ENCODE data around the gene IL17B. TPM values are rescaled to one million over a fixed set of nuclear protein-coding genes. Genes with fewer than 3 reads are reported as not detected.

The IL17B gene
- polyA plus RNA-seq, 1 donor (not counting 4 experiments of a cell fraction or from before 2014, with no cell fraction given): not detected

DNA sequence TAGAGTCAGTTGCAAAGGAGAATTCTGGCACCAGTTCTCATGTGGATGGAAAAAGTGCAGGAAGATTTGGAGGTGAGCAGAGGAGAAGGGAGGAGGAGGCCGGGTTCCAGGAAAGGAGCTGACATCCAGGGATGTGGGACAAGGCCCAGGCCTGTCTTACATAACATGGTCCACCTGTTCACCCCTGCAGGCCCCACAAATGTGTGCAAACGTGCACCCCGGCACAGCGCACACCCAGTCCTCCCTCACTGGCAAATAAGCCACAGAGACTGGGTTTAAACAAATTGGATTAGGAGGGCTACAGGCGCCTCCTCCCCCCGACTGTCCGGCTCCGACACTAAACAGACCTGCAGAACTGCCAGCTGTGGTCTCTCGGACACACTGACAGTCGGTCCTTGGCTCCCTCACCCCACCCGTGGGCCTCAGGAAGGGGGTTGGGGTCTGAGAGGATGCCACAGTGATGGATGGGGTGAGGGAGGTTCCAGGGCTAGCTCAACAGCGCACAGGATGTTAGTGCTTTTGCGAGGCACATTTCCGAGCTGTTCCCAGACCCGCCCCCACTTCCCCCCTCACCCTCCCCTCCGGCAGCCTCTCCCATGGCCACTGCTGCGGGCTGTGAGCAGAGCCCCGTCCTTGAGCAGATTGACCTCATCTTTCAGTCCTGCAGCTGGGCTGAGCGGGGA, 43.4 kb upstream of the IL17B start:
- Histone ChIP-seq H3K4me3 (ENCODE audit: control insufficient read depth in 2 of 3, extremely low read depth in 1 of 3, insufficient read depth in 2 of 3, low read depth in 1 of 3, low read length in 3 of 3) (no peak overlapping the region), H3K4me2 (ENCODE audit: control insufficient read depth, extremely low read depth, insufficient read depth, low read depth, low read length) (no peak overlapping the region), H3K36me3 (ENCODE audit: control insufficient read depth in 2 of 2, extremely low read depth in 1 of 2, insufficient read depth in 2 of 2, low read length in 2 of 2) (no peaks in the 10 kb centered on the region), H3K4me1 (ENCODE audit: control insufficient read depth, extremely low read depth, insufficient read depth, low read length) (no peaks in the 10 kb centered on the region), H3K9me1 (ENCODE audit: control insufficient read depth, extremely low read depth, insufficient read depth, low read length) (no peaks in the 10 kb centered on the region), H3K9me3 (ENCODE audit: control insufficient read depth, low read depth, low read length) (no peaks in the 10 kb centered on the region), H3K27ac (ENCODE audit: control insufficient read depth, insufficient read depth, low read length) (no peak overlapping the region), H3K9ac (ENCODE audit: control insufficient read depth, extremely low read depth, insufficient read depth, low read length) (no peak overlapping the region), H3K27me3 (ENCODE audit: control insufficient read depth, extremely low read depth, insufficient read depth, low read length) (no peaks in the 10 kb centered on the region), H3K79me2 (ENCODE audit: control insufficient read depth, insufficient read depth, low read length) (no peaks in the 10 kb centered on the region), H2AFZ (ENCODE audit: control insufficient read depth, low read length) (no peak overlapping the region), H4K20me1 (ENCODE audit: control insufficient read depth, extremely low read depth, insufficient read depth, low read length) (no peaks in the 10 kb centered on the region)
- dilution Hi-C loops (cut with MboI; ENCODE audit: extremely low pct_ligation_motif_present, low sequenced_read_pairs): no loop called here
- TF ChIP-seq, protein P1, sequence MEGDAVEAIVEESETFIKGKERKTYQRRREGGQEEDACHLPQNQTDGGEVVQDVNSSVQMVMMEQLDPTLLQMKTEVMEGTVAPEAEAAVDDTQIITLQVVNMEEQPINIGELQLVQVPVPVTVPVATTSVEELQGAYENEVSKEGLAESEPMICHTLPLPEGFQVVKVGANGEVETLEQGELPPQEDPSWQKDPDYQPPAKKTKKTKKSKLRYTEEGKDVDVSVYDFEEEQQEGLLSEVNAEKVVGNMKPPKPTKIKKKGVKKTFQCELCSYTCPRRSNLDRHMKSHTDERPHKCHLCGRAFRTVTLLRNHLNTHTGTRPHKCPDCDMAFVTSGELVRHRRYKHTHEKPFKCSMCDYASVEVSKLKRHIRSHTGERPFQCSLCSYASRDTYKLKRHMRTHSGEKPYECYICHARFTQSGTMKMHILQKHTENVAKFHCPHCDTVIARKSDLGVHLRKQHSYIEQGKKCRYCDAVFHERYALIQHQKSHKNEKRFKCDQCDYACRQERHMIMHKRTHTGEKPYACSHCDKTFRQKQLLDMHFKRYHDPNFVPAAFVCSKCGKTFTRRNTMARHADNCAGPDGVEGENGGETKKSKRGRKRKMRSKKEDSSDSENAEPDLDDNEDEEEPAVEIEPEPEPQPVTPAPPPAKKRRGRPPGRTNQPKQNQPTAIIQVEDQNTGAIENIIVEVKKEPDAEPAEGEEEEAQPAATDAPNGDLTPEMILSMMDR (optimal IDR thresholded peaks at IDR 0.05 in 1 of 3, IDR thresholded peaks at IDR 0.05 in 1 of 3, conservative IDR thresholded peaks at IDR 0.05 in 1 of 3; ENCODE audit: extremely low read depth in 1 of 3, insufficient read depth in 2 of 3, low read length in 3 of 3): no peak
- no peak for TF ChIP-seq EZH2 (IDR thresholded peaks at IDR 0.05; ENCODE audit: low read length)
- DNase-seq (ENCODE audit: low read depth, low spot score) (no peak), FAIRE-seq (no peak)

DNA sequence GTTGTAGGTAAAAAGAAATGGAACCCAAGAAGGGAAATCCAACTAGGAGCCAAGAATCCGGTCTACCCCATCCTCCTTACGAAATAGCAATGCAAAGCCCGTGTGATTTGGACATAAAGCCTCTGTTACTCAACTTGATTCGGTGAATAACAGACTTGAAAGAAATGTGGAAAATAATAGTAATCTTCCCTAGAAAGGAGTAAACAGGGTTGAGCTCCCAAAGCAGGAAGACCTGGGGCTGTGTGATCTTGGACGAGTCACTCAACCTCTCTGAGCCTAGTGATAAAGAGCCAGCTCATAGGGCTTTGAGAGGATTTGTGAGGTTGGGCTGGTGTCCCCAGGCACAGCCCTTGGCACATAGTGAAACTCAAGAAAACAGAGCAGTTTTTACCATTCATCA, 42.7 kb upstream of the IL17B start:
- no peaks in the 10 kb centered on the region for H4K20me1 ChIP-seq (ENCODE audit: control insufficient read depth, extremely low read depth, insufficient read depth, low read length)

More for the DNA sequence above, 42.7 kb upstream of the IL17B start:
- no peak for FAIRE-seq
- Histone ChIP-seq H3K79me2 (ENCODE audit: control insufficient read depth, insufficient read depth, low read length) (no peaks in the 10 kb centered on the region), H2AFZ (ENCODE audit: control insufficient read depth, low read length) (no peak overlapping the region), H3K9ac (ENCODE audit: control insufficient read depth, extremely low read depth, insufficient read depth, low read length) (no peak overlapping the region), H3K4me1 (ENCODE audit: control insufficient read depth, extremely low read depth, insufficient read depth, low read length) (no peaks in the 10 kb centered on the region), H3K27ac (ENCODE audit: control insufficient read depth, insufficient read depth, low read length) (no peak overlapping the region), H3K9me1 (ENCODE audit: control insufficient read depth, extremely low read depth, insufficient read depth, low read length) (no peaks in the 10 kb centered on the region), H3K36me3 (ENCODE audit: control insufficient read depth in 2 of 2, extremely low read depth in 1 of 2, insufficient read depth in 2 of 2, low read length in 2 of 2) (no peaks in the 10 kb centered on the region), H3K4me3 (ENCODE audit: control insufficient read depth in 2 of 3, extremely low read depth in 1 of 3, insufficient read depth in 2 of 3, low read depth in 1 of 3, low read length in 3 of 3) (no peak overlapping the region), H3K9me3 (ENCODE audit: control insufficient read depth, low read depth, low read length) (no peaks in the 10 kb centered on the region), H3K4me2 (ENCODE audit: control insufficient read depth, extremely low read depth, insufficient read depth, low read depth, low read length) (no peak overlapping the region), H3K27me3 (ENCODE audit: control insufficient read depth, extremely low read depth, insufficient read depth, low read length) (peaks cover 3% of the 10 kb centered on the region)
- TF ChIP-seq EZH2 (IDR thresholded peaks at IDR 0.05; ENCODE audit: low read length): no peak
- TF ChIP-seq, protein P1 (optimal IDR thresholded peaks at IDR 0.05 in 1 of 3, IDR thresholded peaks at IDR 0.05 in 1 of 3, conservative IDR thresholded peaks at IDR 0.05 in 1 of 3; ENCODE audit: extremely low read depth in 1 of 3, insufficient read depth in 2 of 3, low read length in 3 of 3): no peak
- dilution Hi-C loops (cut with MboI; ENCODE audit: extremely low pct_ligation_motif_present, low sequenced_read_pairs): no loop called here
- no peak for DNase-seq (ENCODE audit: low read depth, low spot score)

Measured in keratinocyte (primary cell).